Suprapubic skin (tissue), 3 donors: ENCODE measurements around the gene H6PD.

Experiments used
- CTCF ChIP-seq, 2 donors: fragments of 200-600 bp in 1 of 2; fragments of 450-650 bp in 1 of 2; sonication (generic) in 1 of 2; IDR thresholded peaks; one replicate each; pipeline ENCODE4 v1.5.1; 2016 to 2019; ENCODE audit warnings: antibody characterized with exemption in 2 of 2, mild to moderate bottlenecking in 1 of 2, moderate library complexity in 1 of 2
- EP300 ChIP-seq: sonication (generic); formaldehyde crosslinking; IDR thresholded peaks from one replicate; pipeline ENCODE4 v1.6.1; 2017; ENCODE audit warnings: antibody characterized with exemption
- POLR2A ChIP-seq, 2 donors: fragments of 450-650 bp; IDR thresholded peaks; one replicate each; pipeline ENCODE4 v1.6.1; 2017; ENCODE audit warnings: antibody characterized with exemption in 2 of 2, mild to moderate bottlenecking in 2 of 2, moderate library complexity in 2 of 2

GRCh38 chr1:9319789-9320519 lies 85.4 kb downstream of the H6PD start:
- TF ChIP-seq CTCF (IDR thresholded peaks at IDR 0.05) = no peak
- TF ChIP-seq EP300 = no peak
- no peak for TF ChIP-seq POLR2A (IDR thresholded peaks at IDR 0.05)
